Fibroblast of villous mesenchyme (primary cell): ENCODE measurements around the gene FOXM1. TPM values are rescaled to one million over a fixed set of nuclear protein-coding genes. Genes with fewer than 3 reads are reported as not detected.

Source experiments
- DNase-seq: peaks from one replicate; pipeline ENCODE4 v3.0.0-alpha.2; 2010; ENCODE audit warnings: low read depth
- H3K4me3 ChIP-seq: 2 replicates; pipeline ENCODE4 v1.5.1; 2011; ENCODE audit warnings: low read depth, mild to moderate bottlenecking, low read length
- CTCF ChIP-seq: IDR thresholded peaks from 2 replicates; pipeline ENCODE4 v1.5.1; 2012; ENCODE audit warnings: low read depth, mild to moderate bottlenecking, low read length; ENCODE audit not compliant: insufficient read depth
- total RNA-seq: library from RNA; depleted of rRNA; stranded (reverse); fragments of >200 nt; gene quantifications from 2 replicates; pipeline ENCODE4 v1.2.3, GENCODE V29; 2012

The FOXM1 gene
- total RNA-seq, 1 donor = 16.4 TPM

- DNase-seq = no peak
- no peak overlapping the region for H3K4me3 ChIP-seq
- no peak for TF ChIP-seq CTCF
These were observed 44.3 kb downstream of the FOXM1 start for GRCh38 chr12:2832550-2833127.

DNA sequence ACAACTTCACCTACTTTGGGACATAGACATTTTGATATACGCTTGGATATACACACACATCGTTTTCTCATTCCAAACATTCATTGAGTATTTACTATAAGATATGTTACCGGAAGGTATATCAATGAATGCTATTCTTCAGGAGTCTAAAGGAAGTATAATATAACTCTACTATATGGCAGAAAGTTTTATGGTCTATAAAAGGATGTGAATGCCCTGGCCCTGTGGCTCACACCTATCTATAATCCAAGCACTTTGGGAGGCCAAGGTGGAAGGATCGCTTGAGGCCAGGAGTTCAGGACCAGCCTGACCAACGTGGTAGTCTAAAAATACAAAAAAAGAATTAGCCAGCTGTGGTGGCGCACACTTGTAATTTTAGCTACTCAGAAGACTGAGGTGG is 47.7 kb downstream of the FOXM1 start:
- TF ChIP-seq CTCF = no peak
- no peak for DNase-seq
- H3K4me3 ChIP-seq = no peak overlapping the region

- H3K4me3 ChIP-seq = no peak overlapping the region
- DNase-seq = no peak
- TF ChIP-seq CTCF = no peak
These were observed 50.1 kb downstream of the FOXM1 start for GRCh38 chr12:2826721-2827515.

DNA sequence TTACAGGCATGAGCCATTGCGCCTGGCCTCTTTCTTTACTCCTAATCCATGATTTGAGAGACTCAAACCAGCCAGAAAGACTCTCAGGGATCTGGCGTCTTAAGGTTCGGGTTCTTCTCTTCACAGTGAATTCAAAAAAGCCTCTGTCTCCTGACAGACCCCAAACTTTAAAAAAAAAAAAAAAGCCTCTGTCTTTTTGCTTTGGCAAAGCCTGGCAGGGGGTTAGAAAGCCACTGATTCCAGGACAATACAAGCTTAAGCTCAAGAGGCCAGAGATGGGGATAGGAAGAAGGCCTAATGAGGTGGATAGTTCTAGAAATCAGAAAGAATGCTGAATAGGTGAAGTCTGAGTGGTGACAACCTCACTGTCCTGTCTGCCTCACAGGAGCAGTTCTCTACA is 50.9 kb downstream of the FOXM1 start:
- no peak for TF ChIP-seq CTCF
- no peak for DNase-seq
- no peak overlapping the region for H3K4me3 ChIP-seq

DNA sequence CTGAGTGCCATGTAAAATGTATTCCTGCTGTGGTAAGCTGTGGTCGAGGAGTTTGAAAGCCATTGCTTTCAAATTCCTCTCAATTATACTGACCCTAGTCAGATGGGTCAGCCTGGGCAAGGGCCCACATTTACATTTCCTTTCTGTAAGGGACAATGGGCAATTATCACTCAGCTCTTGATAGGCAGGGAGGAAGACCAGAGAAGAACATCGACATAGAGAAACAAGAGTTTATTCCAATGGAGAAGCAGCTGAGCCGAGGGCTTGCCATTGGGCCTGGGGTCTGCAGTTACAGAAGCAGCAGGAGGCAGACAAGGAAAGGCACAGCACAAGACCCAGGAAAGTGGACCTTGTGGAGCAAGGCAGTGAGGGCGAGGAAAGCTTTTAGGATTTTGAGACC is 51.8 kb downstream of the FOXM1 start:
- no peak overlapping the region for H3K4me3 ChIP-seq
- DNase-seq = no peak
- TF ChIP-seq CTCF = no peak

- no peak overlapping the region for H3K4me3 ChIP-seq
- no peak for DNase-seq
- TF ChIP-seq CTCF = no peak
These were observed 52.4 kb downstream of the FOXM1 start for GRCh38 chr12:2824541-2824940.
